ENCODE measurements around the gene CHMP3.

GRCh38 chr2:86500325-86501083 is 62.7 kb downstream of the CHMP3 start:
- TF ChIP-seq CTCF (IDR thresholded peaks at IDR 0.05; ENCODE audit: insufficient read depth, low read length, poor library complexity, severe bottlenecking) = no peak
- TF ChIP-seq EZH2phosphoT487 (conservative IDR thresholded peaks at IDR 0.05; ENCODE audit: low read length) = no peak

Data from SU-DHL-6 (cell line).